Smooth muscle cell (in vitro differentiated cells): ENCODE measurements around the gene MMADHC. TPM values are rescaled to one million over a fixed set of nuclear protein-coding genes. Genes with fewer than 3 reads are reported as not detected.

Experiments
- DNase-seq: peaks from one replicate; lab custom pipeline; 2025; ENCODE audit not compliant: unreplicated experiment; lab: John Stamatoyannopoulos, UW
- H2AFZ ChIP-seq: fragments of 200-600 bp; sonication (generic); 2 replicates; pipeline ENCODE4 v1.6.0; 2016; ENCODE audit warnings: antibody characterized with exemption, low read depth, mild to moderate bottlenecking
- H3F3A ChIP-seq: fragments of 200-600 bp; sonication (generic); 2 replicates; pipeline ENCODE4 v1.6.0; 2017; ENCODE audit warnings: antibody characterized with exemption, low read depth
- H3K27ac ChIP-seq: fragments of 200-600 bp; sonication (generic); 2 replicates; pipeline ENCODE4 v1.5.1; 2016; ENCODE audit warnings: low read depth, mild to moderate bottlenecking
- H3K27me3 ChIP-seq: fragments of 200-600 bp; sonication (generic); 2 replicates; pipeline ENCODE4 v1.6.1; 2016; ENCODE audit warnings: low read depth, mild to moderate bottlenecking
- H3K36me3 ChIP-seq: fragments of 200-600 bp; sonication (generic); 2 replicates; pipeline ENCODE4 v1.5.1; 2016; ENCODE audit warnings: low read depth
- H3K4me1 ChIP-seq: fragments of 200-600 bp; sonication (generic); 2 replicates; pipeline ENCODE4 v1.5.1; 2016; ENCODE audit warnings: low read depth
- H3K4me2 ChIP-seq: fragments of 200-600 bp; sonication (generic); 2 replicates; pipeline ENCODE4 v1.6.0; 2016; ENCODE audit warnings: mild to moderate bottlenecking
- H3K4me3 ChIP-seq: fragments of 200-600 bp; sonication (generic); 2 replicates; pipeline ENCODE4 v1.5.1; 2016; ENCODE audit warnings: mild to moderate bottlenecking
- H3K79me2 ChIP-seq: fragments of 200-600 bp; sonication (generic); 2 replicates; pipeline ENCODE4 v1.6.0; 2016; ENCODE audit warnings: low read depth, mild to moderate bottlenecking
- H3K9ac ChIP-seq: fragments of 200-600 bp; sonication (generic); 2 replicates; pipeline ENCODE4 v1.6.0; 2016; ENCODE audit warnings: low read depth
- H3K9me3 ChIP-seq: fragments of 200-600 bp; sonication (generic); replicated peaks from 2 replicates; pipeline ENCODE4 v1.5.1; 2016; ENCODE audit warnings: low read depth
- H4K20me1 ChIP-seq: fragments of 200-600 bp; sonication (generic); 2 replicates; pipeline ENCODE4 v1.6.0; 2016; ENCODE audit warnings: low read depth
- CTCF ChIP-seq: fragments of 200-600 bp; sonication (generic); IDR thresholded peaks from 2 replicates; pipeline ENCODE4 v1.5.1; 2017; ENCODE audit warnings: borderline replicate concordance, mild to moderate bottlenecking, antibody characterized with exemption; ENCODE audit not compliant: insufficient read depth, poor library complexity, severe bottlenecking
- WGBS: methylation state at CpG from one replicate; pipeline ENCODE4 v1.1.7; 2016; ENCODE audit warnings: low lambda C conversion rate; 5-methylcytosine and 5-hydroxymethylcytosine counted together
- polyA plus RNA-seq: library from polyadenylated mRNA; unstranded; fragments of >200 nt; fragmentation: Nextera tagmentation; extraction: Ambion mirVana; gene quantifications from 2 replicates; pipeline ENCODE4 v1.2.1, GENCODE V29; 2016
- total RNA-seq: library from RNA; depleted of rRNA; stranded (reverse); fragments of >200 nt; gene quantifications from 2 replicates; pipeline ENCODE4 v1.2.3, GENCODE V29; 2014

Gene MMADHC
- total and polyA plus RNA-seq, 2 experiments from 2014 or later = 141 to 188 TPM

- H4K20me1 ChIP-seq = no peaks in the 10 kb centered on the region
- no peak overlapping the region for H3K4me3 ChIP-seq
- no peaks in the 10 kb centered on the region for H3F3A ChIP-seq
- H3K27ac ChIP-seq = no peak overlapping the region
- no peak overlapping the region for H3K4me2 ChIP-seq
- H3K79me2 ChIP-seq = no peaks in the 10 kb centered on the region
- no peak for TF ChIP-seq CTCF
- no peak overlapping the region for H2AFZ ChIP-seq
- no peak overlapping the region for H3K9ac ChIP-seq
- no peaks in the 10 kb centered on the region for H3K9me3 ChIP-seq
- H3K36me3 ChIP-seq = no peaks in the 10 kb centered on the region
- no peak for DNase-seq
- no peaks in the 10 kb centered on the region for H3K27me3 ChIP-seq
- no peaks in the 10 kb centered on the region for H3K4me1 ChIP-seq
Measured at GRCh38 chr2:149617476-149617875, 29.9 kb upstream of the MMADHC start.

DNA sequence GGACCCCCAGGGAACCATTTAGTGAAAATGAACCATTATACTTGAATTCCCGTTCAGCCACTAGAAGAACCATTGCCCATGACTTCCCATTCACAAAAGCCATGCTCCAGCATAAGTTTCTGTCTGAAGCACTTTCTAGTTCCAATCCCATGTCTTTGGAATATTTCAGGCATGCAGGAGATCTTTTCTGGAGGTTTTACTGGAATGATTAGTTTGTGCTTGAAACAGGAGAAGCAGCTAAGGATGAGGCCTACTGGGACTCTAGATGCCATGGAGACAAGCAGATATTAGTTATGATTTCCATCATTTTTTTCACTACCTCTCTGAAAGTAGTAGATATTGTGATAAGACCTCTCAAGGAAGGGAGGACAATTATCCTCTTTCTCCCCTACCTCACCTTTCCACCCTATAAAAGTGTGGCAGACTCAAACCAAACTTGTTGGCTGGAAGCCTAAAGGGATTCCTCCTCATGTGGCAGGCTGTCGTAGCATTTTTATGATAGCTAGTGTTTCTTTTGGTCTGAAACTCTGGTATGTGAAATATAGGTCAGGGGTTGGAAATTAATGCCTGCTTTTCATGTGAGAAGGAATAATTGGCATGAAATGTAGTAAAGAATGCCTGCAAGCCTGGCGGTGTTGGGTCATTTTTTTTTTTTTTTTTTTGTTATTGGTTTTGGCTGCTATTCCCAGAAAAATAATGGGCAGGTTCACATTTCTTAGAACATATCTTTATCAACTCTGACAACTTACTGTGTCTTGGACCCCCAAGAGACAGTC lies 29.3 kb upstream of the MMADHC start:
- 86% methylated on average over 3 of the region's 3 CpGs for WGBS
- no peaks in the 10 kb centered on the region for H3K79me2 ChIP-seq
- H3K9ac ChIP-seq = no peak overlapping the region
- no peaks in the 10 kb centered on the region for H3K36me3 ChIP-seq
- H3K9me3 ChIP-seq = no peaks in the 10 kb centered on the region
- H3K27ac ChIP-seq = no peak overlapping the region
- H3K27me3 ChIP-seq = no peaks in the 10 kb centered on the region
- H3K4me3 ChIP-seq = no peak overlapping the region
- TF ChIP-seq CTCF = no peak
- H3K4me1 ChIP-seq = no peaks in the 10 kb centered on the region
- H3F3A ChIP-seq = no peaks in the 10 kb centered on the region
- no peak overlapping the region for H3K4me2 ChIP-seq
- DNase-seq = no peak
- no peaks in the 10 kb centered on the region for H4K20me1 ChIP-seq
- H2AFZ ChIP-seq = no peak overlapping the region

DNA sequence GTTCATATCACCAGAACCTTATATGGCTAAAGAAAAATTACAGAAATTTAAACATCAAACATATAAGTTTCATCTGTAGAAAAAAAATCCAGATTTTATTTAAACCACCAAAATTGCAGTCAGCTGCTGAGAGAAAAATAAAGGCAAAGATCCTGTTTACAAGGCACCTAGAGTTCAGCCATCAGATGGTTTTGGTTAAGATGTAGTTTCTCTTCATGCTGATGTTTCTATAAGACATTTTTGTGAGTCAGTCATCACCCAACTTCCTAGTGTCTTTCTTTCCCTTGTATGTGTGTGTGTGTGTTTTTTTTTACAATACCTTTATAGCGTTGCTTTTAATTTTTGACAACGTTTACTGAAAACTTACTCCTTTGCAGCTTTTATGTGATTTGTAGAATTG lies 26.1 kb upstream of the MMADHC start:
- no peaks in the 10 kb centered on the region for H3K27me3 ChIP-seq
- 94% methylated on average over 2 of the region's 2 CpGs for WGBS
- no peak for TF ChIP-seq CTCF
- no peak overlapping the region for H3K4me2 ChIP-seq
- no peak overlapping the region for H3K4me3 ChIP-seq
- no peaks in the 10 kb centered on the region for H3K9me3 ChIP-seq
- H4K20me1 ChIP-seq = no peaks in the 10 kb centered on the region
- no peak overlapping the region for H2AFZ ChIP-seq
- no peak overlapping the region for H3K27ac ChIP-seq
- H3K4me1 ChIP-seq = no peaks in the 10 kb centered on the region
- H3K9ac ChIP-seq = no peak overlapping the region
- no peak for DNase-seq
- H3F3A ChIP-seq = no peaks in the 10 kb centered on the region
- H3K79me2 ChIP-seq = no peaks in the 10 kb centered on the region
- H3K36me3 ChIP-seq = no peaks in the 10 kb centered on the region

- DNase-seq = no peak
- no peaks in the 10 kb centered on the region for H3K36me3 ChIP-seq
- no peaks in the 10 kb centered on the region for H3K9me3 ChIP-seq
- no peak for TF ChIP-seq CTCF
- H3K4me1 ChIP-seq = no peaks in the 10 kb centered on the region
- no peak overlapping the region for H3K4me3 ChIP-seq
- no peak overlapping the region for H3K27ac ChIP-seq
- no peaks in the 10 kb centered on the region for H4K20me1 ChIP-seq
- WGBS = 100% methylated on average over 1 of the region's 1 CpG
- no peak overlapping the region for H3K9ac ChIP-seq
- H3F3A ChIP-seq = no peaks in the 10 kb centered on the region
- H2AFZ ChIP-seq = no peak overlapping the region
- no peaks in the 10 kb centered on the region for H3K79me2 ChIP-seq
- H3K4me2 ChIP-seq = no peak overlapping the region
- no peaks in the 10 kb centered on the region for H3K27me3 ChIP-seq
Measured at GRCh38 chr2:149612122-149612521, 24.5 kb upstream of the MMADHC start.
